ENCODE results near the gene HAPLN2. TPM values are rescaled to one million over a fixed set of nuclear protein-coding genes. Genes with fewer than 3 reads are reported as not detected.

Gene HAPLN2
- total and polyA plus RNA-seq, 7 donors, result 0.10 to 1.2 (median 0.71) TPM; not detected in 4

DNA sequence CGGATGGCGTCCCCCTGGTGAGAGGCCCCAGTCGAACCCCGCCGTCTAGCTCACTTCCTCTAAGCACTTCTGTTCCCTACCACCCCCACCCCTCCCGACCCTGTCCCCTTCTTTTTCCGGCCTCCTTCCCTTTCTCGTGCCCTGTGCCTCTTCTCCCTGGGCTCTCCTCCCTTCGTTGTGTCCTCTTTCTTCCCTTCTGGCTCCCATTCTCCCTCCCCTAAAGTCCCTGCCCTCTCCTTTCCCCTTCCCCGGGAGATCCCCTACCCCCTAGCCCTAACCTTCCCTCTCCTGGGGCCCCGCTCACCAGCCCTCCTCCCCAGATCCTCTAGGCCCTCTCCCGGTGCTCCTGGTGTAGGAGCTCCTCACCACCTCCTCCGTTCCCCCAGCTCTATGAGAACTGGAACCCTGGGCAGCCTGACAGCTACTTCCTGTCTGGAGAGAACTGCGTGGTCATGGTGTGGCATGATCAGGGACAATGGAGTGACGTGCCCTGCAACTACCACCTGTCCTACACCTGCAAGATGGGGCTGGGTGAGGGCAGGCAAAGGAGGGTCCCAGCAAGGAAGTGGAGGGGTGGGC is 38.6 kb downstream of the HAPLN2 start:
- Histone ChIP-seq H3K9me3 (no peaks in the 10 kb centered on the region), H3K36me3 (no peaks in the 10 kb centered on the region), H3K27me3 (peaks cover 0 to 15% (median 0%) of the 10 kb centered on the region in 3 donors), H3K4me3 (peak overlapping the region in 3 of 4 donors; percentile 31 to 43 (median 41)), H3K27ac (peak overlapping the region in 1 of 4 donors; percentile 35), H3K4me1 (peaks cover 0 to 60% (median 53%) of the 10 kb centered on the region in 4 donors)
- WGBS, 2 donors, result 19 to 25% methylated on average over 15 of the region's 15 CpGs
- TF ChIP-seq EP300 (IDR thresholded peaks at IDR 0.05) (no peak), POLR2A (IDR thresholded peaks at IDR 0.05) (no peak), POLR2AphosphoS5 (IDR thresholded peaks at IDR 0.05) (no peak)
- TF ChIP-seq, protein P1, sequence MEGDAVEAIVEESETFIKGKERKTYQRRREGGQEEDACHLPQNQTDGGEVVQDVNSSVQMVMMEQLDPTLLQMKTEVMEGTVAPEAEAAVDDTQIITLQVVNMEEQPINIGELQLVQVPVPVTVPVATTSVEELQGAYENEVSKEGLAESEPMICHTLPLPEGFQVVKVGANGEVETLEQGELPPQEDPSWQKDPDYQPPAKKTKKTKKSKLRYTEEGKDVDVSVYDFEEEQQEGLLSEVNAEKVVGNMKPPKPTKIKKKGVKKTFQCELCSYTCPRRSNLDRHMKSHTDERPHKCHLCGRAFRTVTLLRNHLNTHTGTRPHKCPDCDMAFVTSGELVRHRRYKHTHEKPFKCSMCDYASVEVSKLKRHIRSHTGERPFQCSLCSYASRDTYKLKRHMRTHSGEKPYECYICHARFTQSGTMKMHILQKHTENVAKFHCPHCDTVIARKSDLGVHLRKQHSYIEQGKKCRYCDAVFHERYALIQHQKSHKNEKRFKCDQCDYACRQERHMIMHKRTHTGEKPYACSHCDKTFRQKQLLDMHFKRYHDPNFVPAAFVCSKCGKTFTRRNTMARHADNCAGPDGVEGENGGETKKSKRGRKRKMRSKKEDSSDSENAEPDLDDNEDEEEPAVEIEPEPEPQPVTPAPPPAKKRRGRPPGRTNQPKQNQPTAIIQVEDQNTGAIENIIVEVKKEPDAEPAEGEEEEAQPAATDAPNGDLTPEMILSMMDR (IDR thresholded peaks at IDR 0.05), result no peak
- DNase-seq, result no peak
- intact Hi-C loops (cut with DNase I), result loop anchor here (1.0 to 5.0 kb wide), 3 partner anchors 32 to 201 kb away; no protein-coding TSS in a partner anchor

DNA sequence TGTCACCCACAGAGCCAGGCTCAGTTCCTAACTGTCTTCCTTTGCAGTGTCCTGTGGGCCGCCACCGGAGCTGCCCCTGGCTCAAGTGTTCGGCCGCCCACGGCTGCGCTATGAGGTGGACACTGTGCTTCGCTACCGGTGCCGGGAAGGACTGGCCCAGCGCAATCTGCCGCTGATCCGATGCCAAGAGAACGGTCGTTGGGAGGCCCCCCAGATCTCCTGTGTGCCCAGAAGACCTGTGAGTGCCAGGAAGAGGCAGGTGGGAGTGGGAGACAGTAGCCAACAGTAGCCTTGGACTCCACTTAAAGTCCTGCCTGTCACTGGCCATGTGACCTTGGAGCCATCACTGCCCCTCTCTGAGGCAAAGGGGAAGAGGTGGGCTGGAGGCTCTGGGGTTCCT is 39.3 kb downstream of the HAPLN2 start:
- 91 to 93% methylated on average over 14 of the region's 14 CpGs for WGBS, 2 donors
- TF ChIP-seq EP300 (IDR thresholded peaks at IDR 0.05), result no peak
- no peak overlapping the region for H3K27ac ChIP-seq
- no peaks in the 10 kb centered on the region for H3K36me3 ChIP-seq
- H3K4me1 ChIP-seq, result peaks cover 0 to 66% (median 60%) of the 10 kb centered on the region in 4 donors
- intact Hi-C loops (cut with DNase I), result loop anchor here (2.0 to 5.0 kb wide), 2 partner anchors 76 to 201 kb away; no protein-coding TSS in a partner anchor
- peaks cover 0 to 9% (median 0%) of the 10 kb centered on the region in 3 donors for H3K27me3 ChIP-seq
- no peaks in the 10 kb centered on the region for H3K9me3 ChIP-seq
- no peak for DNase-seq
- H3K4me3 ChIP-seq, result no peak overlapping the region

DNA sequence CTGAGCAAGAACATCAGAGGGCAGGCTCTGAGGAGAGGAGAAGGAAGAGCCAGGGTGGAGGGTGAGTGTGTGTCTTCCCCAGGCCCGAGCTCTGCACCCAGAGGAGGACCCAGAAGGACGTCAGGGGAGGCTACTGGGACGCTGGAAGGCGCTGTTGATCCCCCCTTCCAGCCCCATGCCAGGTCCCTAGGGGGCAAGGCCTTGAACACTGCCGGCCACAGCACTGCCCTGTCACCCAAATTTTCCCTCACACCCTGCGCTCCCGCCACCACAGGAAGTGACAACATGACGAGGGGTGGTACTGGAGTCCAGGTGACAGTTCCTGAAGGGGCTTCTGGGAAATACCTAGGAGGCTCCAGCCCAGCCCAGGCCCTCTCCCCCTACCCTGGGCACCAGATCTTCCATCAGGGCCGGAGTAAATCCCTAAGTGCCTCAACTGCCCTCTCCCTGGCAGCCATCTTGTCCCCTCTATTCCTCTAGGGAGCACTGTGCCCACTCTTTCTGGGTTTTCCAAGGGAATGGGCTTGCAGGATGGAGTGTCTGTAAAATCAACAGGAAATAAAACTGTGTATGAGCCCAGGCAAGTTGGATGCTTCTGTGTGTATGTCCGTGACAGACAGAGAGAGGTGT is 39.8 kb downstream of the HAPLN2 start:
- no peak for DNase-seq
- intact Hi-C loops (cut with DNase I), result loop anchor here (2.0 to 5.0 kb wide), 2 partner anchors 76 to 202 kb away; no protein-coding TSS in a partner anchor
- Histone ChIP-seq H3K4me3 (no peak overlapping the region), H3K27ac (no peak overlapping the region), H3K9me3 (no peaks in the 10 kb centered on the region), H3K4me1 (peaks cover 0 to 72% (median 66%) of the 10 kb centered on the region in 4 donors), H3K36me3 (no peaks in the 10 kb centered on the region), H3K27me3 (peaks cover 0 to 5% (median 0%) of the 10 kb centered on the region in 3 donors)
- no peak for TF ChIP-seq POLR2AphosphoS5 (IDR thresholded peaks at IDR 0.05)
- no peak for TF ChIP-seq POLR2A (IDR thresholded peaks at IDR 0.05)
- TF ChIP-seq EP300 (IDR thresholded peaks at IDR 0.05), result no peak
- TF ChIP-seq, protein P1 (IDR thresholded peaks at IDR 0.05), result no peak
- WGBS, 2 donors, result 79 to 81% methylated on average over 10 of the region's 10 CpGs

DNA sequence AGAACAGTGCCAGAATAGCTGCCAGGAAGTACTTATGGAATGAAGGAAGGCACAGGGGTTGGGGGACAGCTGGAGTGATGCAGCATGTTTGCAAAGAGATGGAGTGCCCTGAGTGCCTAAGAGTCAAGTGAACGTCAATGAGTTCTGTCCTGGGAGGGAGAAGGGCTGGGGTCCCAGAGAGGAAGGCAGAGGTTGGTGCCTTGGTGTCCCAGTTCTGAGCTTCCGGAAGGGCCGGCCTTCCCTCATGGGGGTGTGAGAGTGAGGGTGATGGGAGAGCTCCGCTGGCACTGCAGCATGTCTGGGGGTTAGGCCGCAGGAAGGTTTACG is 40.4 kb downstream of the HAPLN2 start:
- Histone ChIP-seq H3K36me3 (no peaks in the 10 kb centered on the region), H3K4me3 (peak overlapping the region in 1 of 4 donors; percentile 20), H3K9me3 (no peaks in the 10 kb centered on the region), H3K27me3 (no peaks in the 10 kb centered on the region), H3K27ac (peak overlapping the region; percentile 77 to 86 (median 80)), H3K4me1 (peaks cover 0 to 78% (median 71%) of the 10 kb centered on the region in 4 donors)
- no peak for TF ChIP-seq EP300 (IDR thresholded peaks at IDR 0.05)
- no peak for TF ChIP-seq POLR2AphosphoS5 (IDR thresholded peaks at IDR 0.05)
- TF ChIP-seq, protein P1 (IDR thresholded peaks at IDR 0.05), result no peak
- no peak for TF ChIP-seq POLR2A (IDR thresholded peaks at IDR 0.05)
- no peak for DNase-seq
- intact Hi-C loops (cut with DNase I), result loop anchor here (2.0 to 5.0 kb wide), 2 partner anchors 77 to 202 kb away; no protein-coding TSS in a partner anchor
- WGBS, 2 donors, result 27 to 33% methylated on average over 6 of the region's 6 CpGs

Data from sigmoid colon (tissue), 7 donors.